HepG2 (cell line): ENCODE data around the gene MYRIP. TPM values are rescaled to one million over a fixed set of nuclear protein-coding genes. Genes with fewer than 3 reads are reported as not detected.

Experiments used
- ATAC-seq: fragments of 200-7000 bp; cut with Tn5 transposase; 3 replicates; pipeline ENCODE4 v1.9.1; 2020; ENCODE audit warnings: mild to moderate bottlenecking, moderate library complexity
- BruUV-seq: library from RNA; stranded (reverse); fragments of 400-500 nt; replicated peaks from 2 replicates; lab custom pipeline; 2021; lab: Mats Ljungman, UMichigan
- CTCF ChIA-PET: fragments of 300-600 bp; formaldehyde crosslinking; extraction: SDS; loops from one replicate; lab custom pipeline; 2021; ENCODE audit warnings: low total read pairs, inconsistent platforms, low intra/inter-chr PET ratio; lab: Yijun Ruan, JAX
- POLR2A ChIA-PET: fragments of 350-600 bp; sonication (Branson Sonifier 250); formaldehyde crosslinking; loops from one replicate; lab custom pipeline; 2020; ENCODE audit warnings: antibody characterized with exemption, inconsistent platforms; lab: Yijun Ruan, JAX
- DNase-seq: peaks from one replicate; pipeline ENCODE4 v3.0.0-alpha.2; 2015; ENCODE audit warnings: low spot score
- FAIRE-seq: peaks from 3 replicates; lab custom pipeline; 2011; peaks lifted over from hg19 to GRCh38; lab: Jason Lieb, UNC
- H2AFZ ChIP-seq: one replicate; pipeline ENCODE4 v1.6.1; 2011; ENCODE audit warnings: low read length, inconsistent platforms
- H3K27ac ChIP-seq: fragments of 300-600 bp; 3 replicates; pipeline ENCODE4 v1.8.0; 2011; ENCODE audit warnings: mixed run types, mild to moderate bottlenecking, mixed read lengths, low read length, inconsistent platforms; ENCODE audit not compliant: insufficient read depth; ENCODE audit errors: extremely low read length
- H3K27me3 ChIP-seq, 2 experiments: fragments of 200-600 bp in 1 of 2; 2 replicates in 1 of 2; 3 replicates in 1 of 2; pipeline versions ENCODE4 v1.6.0 to v1.8.0; 2011; ENCODE audit warnings: low read length in 2 of 2, mild to moderate bottlenecking in 2 of 2, moderate library complexity in 2 of 2, inconsistent platforms in 1 of 2; ENCODE audit not compliant: insufficient read depth in 2 of 2, control insufficient read depth in 1 of 2
- H3K36me3 ChIP-seq, 2 experiments: fragments of 200-600 bp in 1 of 2; replicated peaks in 1 of 2; 2 replicates in 1 of 2; 3 replicates in 1 of 2; pipeline versions ENCODE4 v1.5.1 to v1.8.0; 2011; ENCODE audit warnings: low read length in 2 of 2, inconsistent platforms in 1 of 2; ENCODE audit not compliant: insufficient read depth in 2 of 2, control insufficient read depth in 1 of 2
- H3K4me1 ChIP-seq: 2 replicates; pipeline ENCODE4 v1.5.1; 2012; ENCODE audit warnings: low read length, inconsistent platforms; ENCODE audit not compliant: insufficient read depth
- H3K4me2 ChIP-seq: 2 replicates; pipeline ENCODE4 v1.6.0; 2011; ENCODE audit warnings: low read depth, low read length, inconsistent platforms
- H3K4me3 ChIP-seq, 3 experiments: fragments of 200-600 bp in 1 of 3; sonication (generic), shearing (Covaris generic) in 1 of 3; replicated peaks in 1 of 3; 2 replicates each; pipeline ENCODE4 v1.5.1; 2011 to 2016; ENCODE audit warnings: low read length in 3 of 3, inconsistent platforms in 2 of 3, low read depth in 2 of 3, mild to moderate bottlenecking in 2 of 3, control low read depth in 1 of 3, mixed read lengths in 1 of 3; ENCODE audit not compliant: insufficient read depth in 1 of 3
- H3K79me2 ChIP-seq: one replicate; pipeline ENCODE4 v1.6.1; 2011; ENCODE audit warnings: low read length, inconsistent platforms; ENCODE audit not compliant: insufficient read depth
- H3K9ac ChIP-seq: 2 replicates; pipeline ENCODE4 v1.6.0; 2011; ENCODE audit warnings: mild to moderate bottlenecking, low read depth, low read length, inconsistent platforms; ENCODE audit not compliant: insufficient read depth
- H3K9me3 ChIP-seq: 2 replicates; pipeline ENCODE4 v1.5.1; 2012; ENCODE audit warnings: mild to moderate bottlenecking, low read length
- H4K20me1 ChIP-seq: 2 replicates; pipeline ENCODE4 v1.6.0; 2011; ENCODE audit warnings: inconsistent platforms, mild to moderate bottlenecking, low read length, moderate library complexity; ENCODE audit not compliant: insufficient read depth
- EHMT2 ChIP-seq: fragments of 200-600 bp; sonication (generic); IDR thresholded peaks from 2 replicates; pipeline ENCODE4 v1.7.0; 2017; ENCODE audit warnings: antibody characterized with exemption, low read depth, low read length, borderline replicate concordance
- ETV6 ChIP-seq: sonication (generic); formaldehyde crosslinking; conservative IDR thresholded peaks from 2 replicates; pipeline ENCODE4 v1.4.0; 2020; ENCODE audit warnings: missing genetic modification reagents
- HBP1 ChIP-seq: IDR thresholded peaks from 2 replicates; pipeline ENCODE4 v1.6.1; 2016; ENCODE audit warnings: low read depth, control low read depth
- HMGXB3 ChIP-seq: sonication (generic); formaldehyde crosslinking; IDR thresholded peaks from 2 replicates; pipeline ENCODE4 v1.4.0; 2020; ENCODE audit warnings: missing genetic modification reagents, borderline replicate concordance
- JUNB ChIP-seq: sonication (generic); formaldehyde crosslinking; IDR thresholded peaks from 2 replicates; pipeline ENCODE4 v1.8.0; 2022; ENCODE audit warnings: missing genetic modification reagents, mild to moderate bottlenecking, borderline replicate concordance
- MTF1 ChIP-seq: sonication (generic); formaldehyde crosslinking; IDR thresholded peaks from 2 replicates; pipeline ENCODE4 v1.5.0; 2020; ENCODE audit warnings: missing genetic modification reagents
- NFE2L1 ChIP-seq: sonication (generic); formaldehyde crosslinking; IDR thresholded peaks from 2 replicates; pipeline ENCODE4 v1.4.0; 2020; ENCODE audit warnings: missing genetic modification reagents, mild to moderate bottlenecking, borderline replicate concordance
- NR1H2 ChIP-seq: sonication (generic); formaldehyde crosslinking; IDR thresholded peaks from 2 replicates; pipeline ENCODE4 v1.8.1; 2022; ENCODE audit warnings: low read depth, missing genetic modification reagents, borderline replicate concordance
- SOX6 ChIP-seq, 2 experiments: fragments of 450-650 bp in 1 of 2; sonication (generic) in 1 of 2; formaldehyde crosslinking in 1 of 2; IDR thresholded peaks; 2 replicates each; pipeline versions ENCODE4 v1.4.0 to v1.6.1; 2017 to 2020; ENCODE audit warnings: antibody characterized with exemption in 1 of 2, mild to moderate bottlenecking in 1 of 2, missing genetic modification reagents in 1 of 2
- TBP ChIP-seq: sonication (generic); formaldehyde crosslinking; IDR thresholded peaks from 2 replicates; pipeline ENCODE4 v1.5.0; 2020; ENCODE audit warnings: missing genetic modification reagents
- ZFX ChIP-seq: sonication (generic); formaldehyde crosslinking; IDR thresholded peaks from 2 replicates; pipeline ENCODE4 v1.4.0; 2020; ENCODE audit warnings: mild to moderate bottlenecking, low read depth, missing genetic modification reagents, moderate library complexity
- ZNF337 ChIP-seq: sonication (generic); formaldehyde crosslinking; IDR thresholded peaks from 2 replicates; pipeline ENCODE4 v1.5.1; 2020; ENCODE audit warnings: missing genetic modification reagents, low read depth, mild to moderate bottlenecking, borderline replicate concordance
- ZNF724P ChIP-seq: sonication (generic); formaldehyde crosslinking; IDR thresholded peaks from 2 replicates; pipeline ENCODE4 v1.8.0; 2022; ENCODE audit warnings: missing genetic modification reagents, borderline replicate concordance
- ZNF83 ChIP-seq: sonication (generic); formaldehyde crosslinking; IDR thresholded peaks from 2 replicates; pipeline ENCODE4 v1.4.0; 2020; ENCODE audit warnings: missing genetic modification reagents, mild to moderate bottlenecking, borderline replicate concordance
- ZSCAN22 ChIP-seq: sonication (generic); formaldehyde crosslinking; IDR thresholded peaks from 2 replicates; pipeline ENCODE4 v1.4.0; 2020; ENCODE audit warnings: mild to moderate bottlenecking, missing genetic modification reagents
- WGBS: methylation state at CpG from one replicate; pipeline ENCODE4 v1.1.6; 2017; ENCODE audit warnings: low lambda C conversion rate; 5-methylcytosine and 5-hydroxymethylcytosine counted together
- in situ Hi-C: cut with HindIII; loops from 2 replicates; pipeline ENCODE4 v1.10.0; 2017; ENCODE audit warnings: low pct_unique_long_range_greater_than_20kb; ENCODE audit not compliant: extremely low pct_ligation_motif_present
- intact Hi-C: fragments of 100-400 bp; cut with micrococcal nuclease; formaldehyde crosslinking; loops from one replicate; pipeline ENCODE4 v1.10.0; 2022; ENCODE audit not compliant: unreplicated experiment
- polyA plus RNA-seq, 8 experiments: library from polyadenylated mRNA; depleted of rRNA in 3 of 8; stranded (reverse) in 7 of 8; unstranded in 1 of 8; fragments of >200 nt; fragmentation: Illumina TruSeq in 4 of 8; extraction: Trizol in 4 of 8; gene quantifications; 2 replicates each; pipeline versions ENCODE4 v1.2.1 to v1.2.3, GENCODE V29; 2011 to 2016; ENCODE audit warnings: low read depth in 4 of 8, missing spikeins in 1 of 8, mixed read lengths in 1 of 8; ENCODE audit not compliant: insufficient read depth in 1 of 8
- total RNA-seq, 5 experiments: library from RNA; depleted of rRNA; stranded (reverse); fragments of >200 nt; fragmentation: Illumina TruSeq; extraction: Trizol; gene quantifications; 2 replicates each; pipeline ENCODE4 v1.2.3, GENCODE V29; 2016; ENCODE audit warnings: low read depth in 1 of 5
- TF ChIP-seq, protein P1 (sequence below): sonication (generic); formaldehyde crosslinking; IDR thresholded peaks from 2 replicates; pipeline ENCODE4 v1.5.1; 2020; ENCODE audit warnings: missing genetic modification reagents, mild to moderate bottlenecking, borderline replicate concordance
- TF ChIP-seq, protein P2 (sequence below): sonication (generic); formaldehyde crosslinking; IDR thresholded peaks from 2 replicates; pipeline ENCODE4 v1.4.0; 2020; ENCODE audit warnings: missing genetic modification reagents, borderline replicate concordance

The MYRIP gene
- total and polyA plus RNA-seq, 2 of the 13 experiments (the other 11 are each of a cell fraction or from before 2014, with no cell fraction given), result 0.64 to 0.84 TPM

GRCh38 chr3:39879581-39879980, 70.2 kb downstream of the MYRIP start (continued):
- TF ChIP-seq HMGXB3 (no peak), ZSCAN22 (CRISPR knock-in tag) (no peak), TBP (no peak), MTF1 (no peak), ETV6 (CRISPR knock-in tag) (no peak), NR1H2 (CRISPR knock-in tag) (no peak), SOX6 (IDR thresholded peaks at IDR 0.05) (no peak), SOX6 (CRISPR knock-in tag; IDR thresholded peaks at IDR 0.05) (no peak), ZNF337 (CRISPR knock-in tag) (no peak)
- TF ChIP-seq, all 625 proteins: peak for 0

GRCh38 chr3:39882111-39882510, 72.7 kb downstream of the MYRIP start:
- WGBS, result 36% methylated on average over 1 of the region's 1 CpG
- Histone ChIP-seq H2AFZ (no peak overlapping the region), H3K79me2 (no peaks in the 10 kb centered on the region), H3K4me2 (no peak overlapping the region), H3K4me3 (no peak overlapping the region), H3K9me3 (no peaks in the 10 kb centered on the region), H3K9ac (no peak overlapping the region), H3K27ac (no peak overlapping the region), H4K20me1 (no peaks in the 10 kb centered on the region), H3K4me1 (no peaks in the 10 kb centered on the region), H3K36me3 (no peaks in the 10 kb centered on the region), H3K27me3 (no peaks in the 10 kb centered on the region)
- no peak for FAIRE-seq
- ChIA-PET POLR2A (no interaction called here), CTCF (no interaction called here)
- no peak for ATAC-seq
- intact Hi-C loops (no loop called here), in situ Hi-C loops (no loop called here)
- DNase-seq, result no peak
- BruUV-seq, result no TSS peak
- TF ChIP-seq JUNB (CRISPR knock-in tag) (no peak), EHMT2 (no peak), ZFX (no peak), ZNF83 (CRISPR knock-in tag) (no peak), HBP1 (CRISPR knock-in tag) (no peak), ZNF724P (CRISPR knock-in tag) (no peak), NFE2L1 (no peak)
- TF ChIP-seq, protein P1, sequence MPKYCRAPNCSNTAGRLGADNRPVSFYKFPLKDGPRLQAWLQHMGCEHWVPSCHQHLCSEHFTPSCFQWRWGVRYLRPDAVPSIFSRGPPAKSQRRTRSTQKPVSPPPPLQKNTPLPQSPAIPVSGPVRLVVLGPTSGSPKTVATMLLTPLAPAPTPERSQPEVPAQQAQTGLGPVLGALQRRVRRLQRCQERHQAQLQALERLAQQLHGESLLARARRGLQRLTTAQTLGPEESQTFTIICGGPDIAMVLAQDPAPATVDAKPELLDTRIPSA (CRISPR knock-in tag), result no peak
- TF ChIP-seq, protein P2, sequence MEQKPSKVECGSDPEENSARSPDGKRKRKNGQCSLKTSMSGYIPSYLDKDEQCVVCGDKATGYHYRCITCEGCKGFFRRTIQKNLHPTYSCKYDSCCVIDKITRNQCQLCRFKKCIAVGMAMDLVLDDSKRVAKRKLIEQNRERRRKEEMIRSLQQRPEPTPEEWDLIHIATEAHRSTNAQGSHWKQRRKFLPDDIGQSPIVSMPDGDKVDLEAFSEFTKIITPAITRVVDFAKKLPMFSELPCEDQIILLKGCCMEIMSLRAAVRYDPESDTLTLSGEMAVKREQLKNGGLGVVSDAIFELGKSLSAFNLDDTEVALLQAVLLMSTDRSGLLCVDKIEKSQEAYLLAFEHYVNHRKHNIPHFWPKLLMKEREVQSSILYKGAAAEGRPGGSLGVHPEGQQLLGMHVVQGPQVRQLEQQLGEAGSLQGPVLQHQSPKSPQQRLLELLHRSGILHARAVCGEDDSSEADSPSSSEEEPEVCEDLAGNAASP (CRISPR knock-in tag), result no peak
